ENCODE measurements around the gene PTGES2.
A peak's percentile ranks its signal among the peaks of the same experiment; 100 is the strongest.

Gene PTGES2

GRCh38 chr9:128102196-128102595 lies 25.3 kb downstream of the PTGES2 start:
- no peak for DNase-seq

GRCh38 chr9:128101690-128102089 lies 25.8 kb downstream of the PTGES2 start:
- DNase-seq, result no peak

- no peak for DNase-seq
Observed at GRCh38 chr9:128101231-128101661, 26.3 kb downstream of the PTGES2 start.

GRCh38 chr9:128100581-128100980 lies 26.9 kb downstream of the PTGES2 start:
- no peak for DNase-seq

- DNase-seq, result no peak
Observed at GRCh38 chr9:128099932-128100491, 27.5 kb downstream of the PTGES2 start.

- DNase-seq, result no peak
Observed at GRCh38 chr9:128099231-128099931, 28.1 kb downstream of the PTGES2 start.

- DNase-seq, result peak; percentile 60
Observed at GRCh38 chr9:128098297-128099230, 29.0 kb downstream of the PTGES2 start.

GRCh38 chr9:128097543-128098296 lies 29.8 kb downstream of the PTGES2 start:
- DNase-seq, result peak; percentile 21

- DNase-seq, result no peak
Observed at GRCh38 chr9:128096616-128097536, 30.7 kb downstream of the PTGES2 start.

GRCh38 chr9:128094950-128095544 lies 32.5 kb downstream of the PTGES2 start:
- no peak for DNase-seq

- DNase-seq, result peak; percentile 85
Observed at GRCh38 chr9:128094166-128094949, 33.2 kb downstream of the PTGES2 start.

- DNase-seq, result no peak
Observed at GRCh38 chr9:128093011-128093410, 34.5 kb downstream of the PTGES2 start.

GRCh38 chr9:128092199-128092977 lies 35.1 kb downstream of the PTGES2 start:
- no peak for DNase-seq

GRCh38 chr9:128091571-128091970 lies 36.0 kb downstream of the PTGES2 start:
- no peak for DNase-seq

GRCh38 chr9:128091144-128091543 lies 36.4 kb downstream of the PTGES2 start:
- no peak for DNase-seq

- DNase-seq, result no peak
Observed at GRCh38 chr9:128089299-128089698, 38.2 kb downstream of the PTGES2 start.

GRCh38 chr9:128088253-128088945 lies 39.1 kb downstream of the PTGES2 start:
- DNase-seq, result no peak

- no peak for DNase-seq
Observed at GRCh38 chr9:128087262-128087661, 40.3 kb downstream of the PTGES2 start.

GRCh38 chr9:128085943-128086342 lies 41.6 kb downstream of the PTGES2 start:
- no peak for DNase-seq
